NCI-H2107 treated with DMSO at 0.1 percent for 48 hours (cell line): ENCODE data around the gene MAN1C1.

Experiments used
- DNase-seq: peaks from one replicate; lab custom pipeline; 2025; ENCODE audit not compliant: unreplicated experiment; lab: John Stamatoyannopoulos, UW

MAN1C1 gene

DNA sequence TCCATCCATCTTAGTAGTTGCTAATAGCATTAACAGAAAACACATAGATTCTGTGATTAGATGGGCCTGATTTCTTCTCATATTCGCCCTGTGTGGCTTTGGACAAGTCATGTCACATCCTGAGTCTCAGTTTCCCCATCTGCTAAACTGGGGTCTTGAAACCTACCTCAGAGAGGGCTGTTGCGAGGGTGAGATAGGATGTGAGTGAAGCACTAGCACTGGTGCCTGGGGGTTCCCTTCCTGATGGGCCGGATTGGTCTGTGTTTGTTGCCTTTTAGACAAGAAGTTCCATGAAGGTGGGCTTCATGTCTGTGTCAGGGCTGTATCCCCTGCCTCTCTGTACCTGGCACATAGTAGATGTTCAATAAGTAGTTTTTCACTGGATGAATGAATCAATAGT lies 3.5 kb upstream of the MAN1C1 start:
- DNase-seq = no peak

DNA sequence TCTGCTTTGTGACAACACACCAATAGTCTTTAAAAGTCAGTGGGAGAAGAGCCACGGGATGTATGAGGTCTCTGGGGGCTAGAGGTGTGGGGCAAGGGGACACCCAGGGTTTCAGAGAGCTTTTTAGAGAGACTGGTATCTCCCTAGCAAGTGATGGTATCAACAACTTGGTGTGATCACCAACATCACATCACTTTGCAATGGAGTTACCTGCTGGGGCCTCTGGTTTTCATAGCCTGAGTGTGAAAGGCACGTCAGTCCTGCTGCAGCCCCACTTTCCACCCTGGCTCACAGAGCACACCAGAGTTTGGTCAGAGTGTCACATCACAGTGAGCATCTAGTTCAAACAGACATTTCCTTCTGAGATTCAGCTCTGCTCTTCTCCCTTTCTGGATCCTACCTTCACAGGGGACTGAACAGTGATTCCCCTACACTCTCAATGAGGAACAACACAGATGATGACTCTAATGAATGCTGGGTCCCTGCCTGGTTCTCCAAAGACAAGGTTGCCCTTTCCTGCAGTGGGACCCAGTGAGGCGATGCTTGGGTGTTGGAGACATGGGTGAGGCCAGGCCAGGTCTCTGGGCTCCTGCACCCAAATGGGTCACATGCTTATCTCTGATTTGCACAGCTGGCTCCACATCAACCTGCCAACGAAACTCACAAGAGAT lies 2.0 kb upstream of the MAN1C1 start:
- DNase-seq = no peak

DNA sequence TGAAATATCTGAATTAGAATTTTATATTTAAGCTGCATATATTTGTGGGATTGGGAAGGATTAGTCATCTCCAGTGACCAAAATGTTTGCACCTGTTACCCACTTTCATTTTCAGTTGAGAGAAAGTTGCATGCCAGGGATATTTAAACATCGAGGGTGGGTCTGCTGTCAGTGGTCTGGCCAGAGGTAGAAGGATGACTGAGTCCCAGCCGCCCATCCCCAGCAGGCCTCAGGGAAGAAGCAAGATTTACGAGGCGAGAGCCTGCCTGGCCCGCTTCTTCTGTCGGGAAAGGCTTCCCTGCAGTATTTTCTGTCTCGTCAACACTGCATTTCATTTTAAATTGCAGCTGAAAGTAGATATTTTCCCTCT lies 1.4 kb upstream of the MAN1C1 start:
- DNase-seq = no peak

DNA sequence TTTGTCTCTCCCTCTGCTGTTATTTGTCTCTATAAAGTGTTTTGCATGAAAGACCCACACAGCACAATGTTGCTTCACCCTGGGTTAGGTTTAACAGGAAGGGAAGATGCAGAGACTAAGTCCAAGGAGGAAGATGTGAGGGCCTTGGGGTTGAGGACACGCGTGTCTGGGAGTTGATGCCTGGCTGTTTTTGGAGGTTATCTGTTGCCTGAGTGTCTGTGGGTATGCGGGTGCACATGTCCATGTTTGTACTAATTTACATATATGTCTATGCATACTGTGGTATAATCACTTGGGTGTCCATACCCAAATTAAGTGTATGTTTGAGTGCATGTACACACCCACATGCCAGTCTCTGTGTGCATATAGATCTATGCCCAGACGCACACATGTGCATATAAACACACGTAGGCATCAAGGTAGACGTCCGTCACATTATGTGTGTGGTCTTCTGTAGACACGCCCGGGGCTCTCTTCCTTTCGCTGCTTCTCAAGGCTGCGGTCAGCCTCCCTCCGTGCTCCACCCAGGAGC lies 962 bp upstream of the MAN1C1 start:
- no peak for DNase-seq

DNA sequence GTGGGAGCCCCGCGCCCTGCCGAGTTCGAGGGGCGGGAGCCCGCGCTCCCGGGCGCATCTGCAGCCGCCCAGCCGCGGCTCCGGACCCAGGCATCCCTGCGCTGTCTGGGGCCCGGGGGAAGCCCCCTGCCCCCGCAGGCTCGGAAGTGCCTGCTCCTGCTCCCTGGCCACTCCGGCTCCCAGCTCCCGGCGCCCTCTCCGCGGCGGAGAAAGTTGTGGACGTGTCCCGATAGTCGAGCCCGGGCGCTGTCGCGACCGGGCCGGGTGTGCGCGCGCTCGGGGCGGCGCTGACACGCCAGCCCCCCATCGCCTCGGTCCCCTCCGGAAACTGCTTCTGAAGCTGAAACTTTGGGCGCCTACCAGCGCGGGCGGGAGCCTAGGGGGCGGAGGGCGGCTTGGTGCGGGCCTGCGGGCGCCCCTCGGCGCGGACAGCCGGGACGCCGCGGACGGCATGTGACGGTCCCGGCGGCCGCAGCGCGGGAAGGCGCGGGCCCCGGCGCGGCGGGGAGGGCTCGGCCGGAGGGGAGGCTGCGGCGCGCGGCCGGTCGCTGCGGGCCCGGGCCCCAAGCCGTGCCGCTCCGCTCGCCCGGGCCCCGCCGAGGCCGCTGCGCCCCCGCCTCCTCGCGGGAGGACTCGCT lies 515 bp downstream of the MAN1C1 start:
- DNase-seq = no peak

DNA sequence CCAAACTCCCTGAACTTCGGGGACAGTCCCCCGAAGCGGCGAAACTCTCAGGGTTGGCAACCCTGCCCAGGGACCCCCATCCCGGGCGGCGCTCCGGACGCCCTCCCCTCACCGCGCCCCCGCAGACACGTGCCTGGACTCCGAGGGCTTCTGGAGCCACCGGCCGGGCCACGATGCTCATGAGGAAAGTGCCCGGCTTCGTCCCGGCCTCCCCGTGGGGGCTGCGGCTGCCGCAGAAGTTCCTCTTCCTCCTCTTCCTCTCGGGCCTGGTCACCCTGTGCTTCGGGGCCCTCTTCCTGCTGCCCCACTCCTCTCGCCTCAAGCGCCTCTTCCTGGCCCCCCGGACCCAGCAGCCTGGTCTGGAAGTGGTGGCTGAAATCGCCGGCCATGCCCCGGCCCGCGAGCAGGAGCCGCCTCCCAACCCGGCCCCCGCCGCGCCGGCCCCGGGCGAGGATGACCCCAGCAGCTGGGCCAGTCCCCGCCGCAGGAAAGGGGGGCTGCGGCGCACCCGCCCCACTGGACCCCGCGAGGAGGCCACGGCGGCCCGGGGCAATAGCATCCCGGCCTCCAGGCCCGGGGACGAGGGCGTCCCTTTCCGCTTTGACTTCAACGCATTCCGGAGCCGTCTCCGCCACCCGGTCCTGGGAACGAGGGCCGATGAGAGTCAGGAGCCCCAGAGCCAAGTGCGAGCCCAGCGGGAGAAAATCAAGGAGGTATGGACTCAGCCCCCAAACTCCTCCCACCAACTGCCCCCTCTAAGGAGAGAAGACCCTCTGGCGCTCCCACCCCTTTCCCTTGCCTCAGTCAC lies 1.2 kb downstream of the MAN1C1 start:
- no peak for DNase-seq

DNA sequence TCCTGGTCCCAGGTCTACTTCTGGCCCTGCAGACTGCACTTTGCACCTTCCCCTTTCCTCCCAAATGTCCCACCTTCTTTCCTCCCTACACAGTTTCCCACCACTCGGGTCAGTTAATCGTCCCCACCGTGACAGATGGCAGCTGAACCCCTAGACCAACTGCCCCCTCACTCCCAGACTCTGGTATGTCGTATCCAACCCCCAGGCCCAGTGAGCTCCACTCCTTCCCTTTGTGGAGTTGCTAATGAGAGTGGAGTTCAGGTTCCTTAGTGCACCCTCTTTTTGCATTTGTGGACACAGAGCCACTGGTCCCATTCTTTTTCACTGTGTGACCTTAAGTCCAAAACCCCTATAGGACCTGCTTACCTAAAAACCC lies 1.8 kb downstream of the MAN1C1 start:
- no peak for DNase-seq

DNA sequence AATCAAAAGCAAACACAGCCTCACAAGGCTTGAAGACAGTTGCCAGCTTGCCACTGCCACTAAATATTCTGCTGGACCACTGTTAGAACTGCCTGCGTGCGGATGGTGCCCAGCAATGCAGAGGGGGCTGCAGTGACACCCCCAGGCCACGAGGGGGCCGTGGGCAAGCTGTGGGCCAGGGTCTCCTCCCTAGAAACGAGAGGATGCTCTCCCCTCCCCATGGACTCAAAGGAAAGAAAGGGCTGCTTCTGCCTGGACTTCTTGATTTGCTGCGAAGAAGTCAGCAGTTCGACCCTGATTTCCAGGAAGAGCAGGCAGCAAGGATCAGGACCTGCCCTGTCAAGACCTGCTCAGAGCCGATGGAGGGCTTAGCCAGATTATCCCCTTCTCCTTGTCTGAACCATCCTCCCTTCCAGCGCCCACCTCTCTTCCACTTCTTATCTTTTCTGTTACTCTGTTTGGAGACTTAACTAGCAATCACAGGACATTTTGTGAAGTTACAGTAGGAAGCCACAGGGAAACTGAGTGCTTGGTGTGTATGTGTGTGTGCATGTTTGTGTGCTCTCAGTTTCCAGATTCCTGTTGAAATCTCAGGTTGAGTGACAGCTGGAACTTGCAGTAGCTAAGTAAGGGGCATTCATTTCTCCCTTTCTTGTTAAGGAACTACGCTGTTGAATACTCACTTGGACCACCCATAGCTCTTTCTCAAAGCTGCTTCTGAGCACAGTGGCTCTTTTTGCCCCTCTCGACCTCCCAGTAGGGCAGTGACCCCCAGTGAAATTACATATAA lies 2.7 kb downstream of the MAN1C1 start:
- DNase-seq = no peak

DNA sequence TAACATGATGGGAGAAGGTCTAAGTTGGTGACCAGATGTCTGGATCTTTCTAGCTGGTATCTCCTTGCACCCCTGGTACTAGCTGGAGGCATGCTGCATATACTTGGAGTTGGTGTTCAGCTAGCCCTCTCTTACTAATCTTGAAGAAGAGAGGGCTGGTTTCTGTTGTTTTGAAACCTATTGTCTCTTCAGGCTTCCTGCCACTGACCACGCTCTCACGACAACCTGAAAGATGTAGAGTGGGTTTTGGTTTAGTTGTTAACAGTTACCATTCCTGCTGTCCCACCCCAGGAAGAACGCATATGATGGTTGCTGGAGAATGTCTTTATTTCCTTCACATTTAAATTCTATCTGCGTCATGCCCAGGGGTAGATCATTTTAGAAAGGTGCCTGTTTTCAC lies 3.6 kb downstream of the MAN1C1 start:
- no peak for DNase-seq

DNA sequence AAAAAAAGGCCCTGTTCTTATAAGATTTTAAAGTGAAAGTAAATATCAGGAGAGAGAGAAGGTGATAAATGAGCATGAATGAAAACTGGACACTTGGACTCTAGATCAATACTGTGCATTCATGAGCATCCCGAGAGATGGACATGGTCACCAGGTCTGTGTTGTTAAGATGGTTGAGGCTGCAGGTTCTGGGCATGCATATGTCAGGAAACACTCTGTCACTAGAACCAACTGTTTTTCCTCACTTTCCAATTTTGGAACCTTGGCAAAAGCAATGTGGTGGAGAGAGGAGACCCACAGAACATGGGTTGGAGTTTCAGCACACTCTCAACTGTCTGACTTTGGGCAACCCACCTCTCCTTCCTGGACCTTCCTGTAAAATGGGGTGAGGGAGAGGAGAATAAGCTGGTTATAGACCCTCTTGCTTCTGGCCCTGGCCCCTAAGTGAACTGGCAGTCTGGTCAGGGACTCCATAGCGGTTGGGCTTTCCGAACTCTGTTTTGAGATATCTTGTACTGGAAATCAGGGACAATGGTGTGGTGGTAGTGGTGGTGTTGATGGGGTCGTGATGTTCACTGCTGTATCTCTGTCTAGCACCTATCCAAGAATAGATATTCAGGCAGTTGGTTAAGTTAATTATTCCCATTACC lies 4.2 kb downstream of the MAN1C1 start:
- no peak for DNase-seq

DNA sequence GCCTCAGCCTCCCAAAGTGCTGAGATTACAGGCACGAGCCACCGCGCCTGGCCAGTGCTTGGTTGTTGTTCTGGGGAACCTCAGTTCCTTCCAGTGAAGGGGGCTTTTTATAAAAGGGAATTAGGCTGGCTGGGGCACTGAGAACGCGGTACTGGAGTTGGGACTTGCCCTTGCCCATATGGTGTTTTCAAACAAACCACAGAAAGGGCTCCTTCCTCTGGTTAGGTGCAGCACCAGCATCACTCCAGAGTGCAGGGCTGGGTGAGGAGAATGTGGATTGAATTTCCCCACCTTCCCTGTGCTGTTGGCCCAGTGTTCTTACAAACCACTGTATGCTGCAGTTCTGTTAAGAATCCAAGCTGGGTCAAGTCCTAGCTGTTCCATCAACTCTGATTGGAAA lies 5.3 kb downstream of the MAN1C1 start:
- DNase-seq = no peak

DNA sequence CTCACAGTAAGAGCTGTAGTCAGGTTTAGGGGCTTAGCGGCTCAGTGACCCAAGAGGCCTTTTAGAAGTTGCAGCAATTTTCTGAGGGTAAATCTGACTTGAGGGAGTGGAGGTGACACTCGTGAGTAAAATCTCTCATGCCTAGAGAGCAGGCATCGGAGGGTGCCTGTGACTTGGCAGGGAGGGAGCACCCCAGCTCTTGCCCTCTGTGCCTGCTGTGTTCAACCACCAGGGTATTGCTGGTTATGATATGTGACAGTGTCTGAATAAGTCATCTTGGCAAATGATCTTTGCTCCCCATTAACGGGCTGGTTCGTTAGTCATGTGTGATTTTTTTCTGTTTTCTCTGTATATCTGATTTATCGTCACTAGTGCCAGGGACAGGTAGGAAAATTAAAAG lies 5.9 kb downstream of the MAN1C1 start:
- DNase-seq = no peak

DNA sequence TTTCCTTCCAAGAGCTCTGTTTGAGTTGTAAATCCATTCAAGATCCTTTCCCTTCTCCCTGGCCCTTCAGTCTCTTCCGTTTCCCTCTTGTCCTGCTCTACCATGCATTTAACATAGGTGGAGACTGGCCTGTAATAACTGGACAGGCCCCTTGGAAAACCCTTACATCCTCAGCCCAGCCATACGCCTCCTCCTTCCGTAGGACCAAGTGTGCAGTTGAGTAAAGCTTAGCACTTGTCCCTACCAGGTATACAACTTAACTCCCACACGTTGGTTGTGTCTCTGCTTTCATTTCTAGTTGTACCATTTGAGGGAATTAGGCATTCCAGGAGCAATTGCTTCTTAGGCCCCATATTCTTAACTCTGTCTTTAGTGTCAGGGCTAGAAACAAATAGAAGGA lies 6.4 kb downstream of the MAN1C1 start:
- DNase-seq = no peak

DNA sequence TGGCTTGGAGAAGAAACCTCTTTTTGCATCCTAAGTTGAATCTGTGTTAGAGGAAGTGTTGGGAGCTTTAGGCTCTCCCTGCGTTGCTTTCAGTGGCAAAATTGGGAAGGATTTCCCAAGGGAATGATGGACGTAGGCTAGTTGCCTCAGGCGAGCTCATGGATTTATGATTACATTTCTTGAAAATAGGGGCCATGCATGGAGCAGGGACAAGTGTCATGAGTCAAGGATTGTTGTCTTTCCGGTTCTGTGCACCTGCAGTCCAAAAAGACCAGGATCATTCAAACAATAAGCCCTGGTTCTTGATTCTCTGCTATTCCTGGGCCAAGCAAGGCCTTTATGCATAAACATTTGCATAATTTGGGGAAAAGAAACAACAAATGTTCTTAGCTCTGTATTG lies 7.1 kb downstream of the MAN1C1 start:
- no peak for DNase-seq

DNA sequence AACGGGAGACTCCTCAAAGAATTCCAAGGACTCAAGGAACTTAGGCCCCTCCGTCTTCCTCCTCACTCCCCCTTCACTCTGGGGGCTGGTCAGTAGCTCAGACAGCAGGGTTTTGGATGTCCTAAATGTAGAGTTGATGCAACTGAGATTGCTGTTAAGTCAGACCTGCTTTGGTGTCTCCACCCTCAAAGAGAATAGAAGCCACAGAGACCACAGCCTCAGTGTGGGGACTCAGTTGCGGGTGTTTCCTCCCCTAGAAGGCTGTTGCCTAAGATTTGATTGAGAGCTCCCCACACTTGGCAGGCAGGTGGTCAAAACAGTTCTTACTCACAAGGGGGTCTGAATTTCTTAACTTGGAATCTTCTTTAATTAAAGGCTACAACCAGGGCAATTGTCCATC lies 7.6 kb downstream of the MAN1C1 start:
- no peak for DNase-seq

DNA sequence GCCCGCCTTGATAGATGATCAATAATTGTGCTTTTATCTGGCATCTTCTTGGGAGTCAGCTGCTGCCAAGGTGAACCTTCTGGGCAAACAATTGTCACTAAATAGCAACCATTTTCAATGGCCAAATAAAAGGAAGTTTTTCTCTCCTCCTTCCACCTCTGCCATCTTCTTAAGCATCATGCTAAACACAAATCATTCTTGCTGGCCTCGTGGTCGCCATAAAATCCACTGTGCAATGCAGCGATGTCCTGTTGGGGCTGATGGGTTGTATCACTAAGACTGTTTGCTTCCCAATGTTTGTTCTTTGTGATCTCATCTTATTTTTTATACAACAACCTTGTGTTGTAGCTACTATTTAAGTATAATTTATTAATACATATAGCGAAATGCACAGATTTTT lies 8.0 kb downstream of the MAN1C1 start:
- DNase-seq = no peak

DNA sequence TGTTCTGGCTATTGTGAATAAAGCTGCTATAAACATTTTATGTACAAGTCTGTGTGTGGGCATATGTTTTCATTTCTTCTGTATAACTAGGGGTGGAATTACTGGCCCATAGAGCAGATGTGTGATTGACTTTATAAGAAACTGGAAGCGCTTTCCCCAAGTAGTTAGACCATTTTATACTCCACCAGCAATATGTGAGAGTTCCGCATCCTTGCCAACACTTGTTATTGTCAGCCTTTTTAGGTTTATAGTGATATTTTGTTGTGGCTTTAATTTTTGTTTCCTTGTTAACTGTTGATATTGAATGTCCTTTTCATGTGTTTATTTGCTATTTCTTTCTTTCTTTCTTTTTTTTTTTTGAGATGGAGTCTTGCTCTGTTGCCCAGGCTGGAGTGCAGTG lies 9.4 kb downstream of the MAN1C1 start:
- no peak for DNase-seq

DNA sequence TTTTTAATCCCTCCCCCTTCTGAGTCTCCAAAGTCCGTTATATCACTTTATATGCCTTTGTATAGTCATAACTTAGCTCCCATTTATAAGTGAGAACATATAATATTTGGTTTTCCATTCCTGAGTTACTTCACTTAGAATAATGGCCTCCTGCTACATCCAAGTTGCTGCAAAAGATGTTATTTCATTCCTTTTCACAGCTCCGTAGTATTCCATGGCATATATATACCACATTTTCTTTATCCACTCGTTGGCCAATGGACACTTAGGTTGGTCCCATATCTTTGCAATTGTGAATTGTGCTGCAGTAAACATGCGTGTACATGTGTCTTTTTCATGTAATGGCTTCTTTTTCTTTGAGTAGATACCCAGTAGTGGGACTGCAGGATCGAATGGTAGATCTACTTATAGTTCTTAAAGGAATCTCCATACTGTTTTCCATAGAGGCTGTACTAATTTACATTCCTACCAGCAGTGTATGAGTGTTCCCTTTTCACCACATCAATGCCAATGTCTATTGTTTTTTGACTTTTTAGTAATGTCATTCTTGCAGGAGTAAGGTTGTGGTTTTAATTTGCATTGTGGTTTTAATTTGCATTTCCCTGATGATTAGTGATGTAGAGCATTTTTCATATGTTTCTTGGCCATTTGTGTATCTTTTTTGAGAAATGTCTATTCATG lies 12.3 kb downstream of the MAN1C1 start:
- DNase-seq = no peak

DNA sequence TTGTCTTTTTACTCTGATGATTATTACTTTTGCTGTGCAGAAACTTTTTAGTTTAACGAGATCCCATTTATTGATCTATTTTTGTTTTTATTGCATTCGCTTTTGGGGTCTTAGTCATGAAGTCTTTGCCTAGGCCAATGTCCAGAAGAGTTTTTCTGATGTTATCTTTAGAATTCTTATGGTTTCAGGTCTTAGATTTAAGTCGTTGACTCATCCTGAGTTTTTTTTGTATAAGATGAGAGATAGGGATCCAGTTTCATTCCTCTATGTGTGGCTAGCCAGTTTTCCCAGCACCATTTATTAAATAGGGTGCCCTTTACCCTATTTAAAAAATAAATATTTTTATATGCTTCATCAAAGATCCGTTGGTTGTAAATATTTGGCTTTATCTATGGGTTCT lies 13.2 kb downstream of the MAN1C1 start:
- no peak for DNase-seq

DNA sequence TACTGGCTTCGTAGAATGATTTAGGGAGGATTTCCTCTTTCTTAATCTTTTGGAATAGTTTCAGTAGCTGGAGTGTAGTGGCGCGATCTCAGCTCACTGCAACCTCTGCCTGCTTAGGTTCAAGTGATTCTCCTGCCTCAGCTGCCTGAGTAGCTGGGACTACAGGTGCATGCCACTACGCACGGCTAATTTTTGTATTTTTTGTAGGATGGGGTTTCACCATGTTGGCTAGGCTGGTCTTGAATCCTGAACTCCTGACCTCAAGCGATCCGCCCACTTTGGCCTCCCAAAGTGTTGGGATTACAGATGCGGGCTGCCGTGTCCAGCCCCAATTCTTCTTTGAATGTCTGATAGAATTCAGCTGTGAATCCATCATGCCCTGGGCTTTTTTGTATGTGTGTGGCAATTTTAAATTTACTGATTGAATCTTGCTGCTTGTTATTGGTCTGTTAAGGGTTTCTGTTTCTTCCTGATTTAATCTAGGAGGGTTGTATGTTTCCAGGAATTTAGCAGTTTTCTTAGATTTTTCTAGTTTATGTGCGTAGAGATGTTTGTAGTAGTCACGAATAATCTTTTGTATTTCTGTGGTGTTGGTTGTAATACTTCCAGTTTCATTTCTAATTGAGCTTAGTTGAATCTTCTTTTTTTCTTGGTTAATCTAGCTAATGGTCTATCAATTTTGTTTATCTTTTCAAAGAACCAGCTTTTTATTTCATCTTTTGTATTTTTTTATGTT lies 15.3 kb downstream of the MAN1C1 start:
- DNase-seq = no peak
